Measurements from ENCODE around the gene VSTM5. TPM values are rescaled to one million over a fixed set of nuclear protein-coding genes. Genes with fewer than 3 reads are reported as not detected.

VSTM5 gene
- total RNA-seq, 2 donors from 2014 or later = 1.4 to 2.4 TPM

- H3K4me3 ChIP-seq = no peak overlapping the region
- intact Hi-C loops (cut with DNase I) = no loop called here
- no peaks in the 10 kb centered on the region for H3K36me3 ChIP-seq
Observed at GRCh38 chr11:93845181-93846092, 5.0 kb downstream of the VSTM5 start.

DNA sequence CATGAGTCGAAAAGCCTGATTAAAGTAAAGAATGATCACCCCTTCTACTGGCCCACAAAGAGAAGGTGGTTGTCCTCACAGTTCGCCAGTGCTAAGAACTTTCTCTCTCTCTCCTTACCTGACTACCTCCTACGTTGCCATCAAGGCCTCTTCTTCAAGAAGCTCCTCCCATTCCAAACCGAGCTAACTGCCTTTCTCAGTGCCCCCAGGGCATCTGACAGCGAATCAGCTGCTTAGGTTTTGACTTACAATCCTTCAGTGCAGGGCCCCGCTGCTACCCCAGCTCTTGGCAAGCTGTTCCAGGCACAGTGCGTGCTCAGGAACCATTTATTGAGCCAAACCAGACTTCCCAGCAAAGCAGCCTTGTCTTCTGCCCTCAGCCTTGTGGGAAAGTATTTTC is 5.8 kb downstream of the VSTM5 start:
- Histone ChIP-seq H3K4me3 (no peak overlapping the region), H3K36me3 (no peaks in the 10 kb centered on the region), H3K9me3 (no peaks in the 10 kb centered on the region), H3K9ac (ENCODE audit: low read depth in 2 of 2, low read length in 2 of 2) (no peak overlapping the region), H3K4me1 (no peaks in the 10 kb centered on the region), H3K27me3 (no peaks in the 10 kb centered on the region), H3K27ac (no peak overlapping the region)
- no peak for TF ChIP-seq CTCF (IDR thresholded peaks at IDR 0.05)
- intact Hi-C loops (cut with DNase I) = no loop called here
- DNase-seq = no peak

More at GRCh38 chr11:93845181-93846092, 5.0 kb downstream of the VSTM5 start:
- no peak for TF ChIP-seq CTCF (IDR thresholded peaks at IDR 0.05)
- no peak overlapping the region for H3K9ac ChIP-seq (ENCODE audit: low read depth in 2 of 2, low read length in 2 of 2)
- H3K27me3 ChIP-seq = no peaks in the 10 kb centered on the region
- DNase-seq = no peak
- H3K4me1 ChIP-seq = no peaks in the 10 kb centered on the region
- H3K9me3 ChIP-seq = no peaks in the 10 kb centered on the region
- H3K27ac ChIP-seq = no peak overlapping the region

DNA sequence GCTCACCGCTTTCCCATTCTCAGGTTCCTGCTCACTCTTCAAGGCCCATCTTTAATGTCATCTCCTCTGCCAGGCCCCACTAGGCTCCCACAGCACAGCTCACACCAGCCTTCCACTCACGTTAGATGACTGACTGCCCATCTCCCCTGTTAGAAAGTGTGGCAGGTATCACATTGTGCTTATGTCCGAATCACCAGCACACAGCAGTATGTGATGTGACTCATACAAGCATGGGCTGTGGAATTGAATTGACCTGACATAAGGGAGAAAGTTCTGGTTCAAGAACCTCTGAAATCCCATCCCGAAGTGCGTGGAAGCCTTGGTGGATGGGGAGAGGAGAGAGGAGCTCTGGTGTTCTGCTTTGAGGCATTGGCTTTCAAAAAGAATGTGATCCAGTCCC is 6.5 kb downstream of the VSTM5 start:
- TF ChIP-seq CTCF (IDR thresholded peaks at IDR 0.05) = no peak
- H3K9me3 ChIP-seq = no peaks in the 10 kb centered on the region
- H3K27ac ChIP-seq = no peak overlapping the region
- no peaks in the 10 kb centered on the region for H3K36me3 ChIP-seq
- H3K4me3 ChIP-seq = no peak overlapping the region
- intact Hi-C loops (cut with DNase I) = no loop called here
- H3K27me3 ChIP-seq = no peaks in the 10 kb centered on the region
- H3K4me1 ChIP-seq = no peaks in the 10 kb centered on the region
- no peak for DNase-seq
- no peak overlapping the region for H3K9ac ChIP-seq (ENCODE audit: low read depth in 2 of 2, low read length in 2 of 2)

GRCh38 chr11:93842461-93842860 is 8.0 kb downstream of the VSTM5 start:
- DNase-seq = peak; percentile 88
- H3K27me3 ChIP-seq = no peaks in the 10 kb centered on the region
- no peaks in the 10 kb centered on the region for H3K36me3 ChIP-seq
- H3K4me1 ChIP-seq = no peaks in the 10 kb centered on the region
- intact Hi-C loops (cut with DNase I) = no loop called here
- H3K4me3 ChIP-seq = no peak overlapping the region
- H3K9ac ChIP-seq (ENCODE audit: low read depth in 2 of 2, low read length in 2 of 2) = no peak overlapping the region
- peak overlapping the region; percentile 40 for H3K27ac ChIP-seq
- H3K9me3 ChIP-seq = no peaks in the 10 kb centered on the region
- TF ChIP-seq CTCF (IDR thresholded peaks at IDR 0.05) = no peak

GRCh38 chr11:93842034-93842433 is 8.4 kb downstream of the VSTM5 start:
- H3K27ac ChIP-seq = no peak overlapping the region
- intact Hi-C loops (cut with DNase I) = no loop called here
- no peaks in the 10 kb centered on the region for H3K9me3 ChIP-seq
- H3K27me3 ChIP-seq = no peaks in the 10 kb centered on the region
- no peak overlapping the region for H3K4me3 ChIP-seq
- no peak overlapping the region for H3K9ac ChIP-seq (ENCODE audit: low read depth in 2 of 2, low read length in 2 of 2)
- no peak for TF ChIP-seq CTCF (IDR thresholded peaks at IDR 0.05)
- no peaks in the 10 kb centered on the region for H3K4me1 ChIP-seq
- no peak for DNase-seq
- no peaks in the 10 kb centered on the region for H3K36me3 ChIP-seq

Data from colonic mucosa (tissue), 4 donors.